Measurements from ENCODE around the gene NAP1L4.

- TF ChIP-seq CTCF (conservative IDR thresholded peaks at IDR 0.05; ENCODE audit: low read depth, low read length) (no peak), EZH2 (IDR thresholded peaks at IDR 0.05; ENCODE audit: borderline replicate concordance, low read depth, low read length, poor library complexity, severe bottlenecking) (no peak)
Observed at GRCh38 chr11:3030289-3031070, 38.4 kb upstream of the NAP1L4 start.
